Psoas muscle (tissue), 8 donors: ENCODE measurements around the gene SEMA4D. TPM values are rescaled to one million over a fixed set of nuclear protein-coding genes. Genes with fewer than 3 reads are reported as not detected.
A peak's percentile ranks its signal among the peaks of the same experiment; 100 is the strongest.

Experiments
- ATAC-seq, 4 donors: fragments of 200-7000 bp; cut with Tn5 transposase; one replicate each; pipeline ENCODE4 v1.9.1; 2020; ENCODE audit warnings: moderate library complexity in 3 of 4, mild to moderate bottlenecking in 2 of 4
- DNase-seq, 2 donors: peaks; one replicate each; pipeline ENCODE4 v3.0.0-alpha.2; 2020
- H3K27ac ChIP-seq: fragments of 200-600 bp; one replicate; pipeline ENCODE4 v1.8.0; 2022
- H3K27me3 ChIP-seq, 3 donors: fragments of 200-600 bp in 1 of 3; one replicate each; pipeline versions ENCODE4 v1.6.1 to v1.8.0; 2013 to 2022; ENCODE audit warnings: low read length in 2 of 3, mild to moderate bottlenecking in 2 of 3, moderate library complexity in 1 of 3; ENCODE audit not compliant: insufficient read depth in 3 of 3
- H3K36me3 ChIP-seq, 2 donors: fragments of 200-600 bp in 1 of 2; one replicate each; pipeline versions ENCODE4 v1.6.1 to v1.8.0; 2013 to 2022; ENCODE audit warnings: low read depth in 1 of 2, mild to moderate bottlenecking in 1 of 2, moderate library complexity in 1 of 2; ENCODE audit not compliant: insufficient read depth in 1 of 2
- H3K4me1 ChIP-seq: fragments of 200-600 bp; one replicate; pipeline ENCODE4 v1.8.0; 2022
- H3K4me3 ChIP-seq: fragments of 200-600 bp; one replicate; pipeline ENCODE4 v1.8.0; 2022; ENCODE audit warnings: mild to moderate bottlenecking
- H3K9me3 ChIP-seq: fragments of 200-600 bp; one replicate; pipeline ENCODE4 v1.8.0; 2022
- WGBS, 3 donors: extraction: QIAGEN DNeasy Blood & Tissue Kit; methylation state at CpG; one replicate each; pipeline versions ENCODE4 v1.1.6 to v1.1.7; 2013; 5-methylcytosine and 5-hydroxymethylcytosine counted together
- intact Hi-C, 2 donors: fragments of 100-400 bp; cut with DNase I; formaldehyde crosslinking; loops; one replicate each; pipeline versions ENCODE4 v1.11.0 to v1.14.2; 2022
- polyA plus RNA-seq, 3 donors: library from polyadenylated mRNA; stranded (reverse); fragments of 200-250 nt; gene quantifications; one replicate each; pipeline ENCODE4 v1.2.3, GENCODE V29; 2013
- total RNA-seq, 4 donors: library from RNA; stranded (reverse); fragmentation: NEBNext Ultra II Directional in 2 of 4; extraction: Animal tissue kit (Norgen Biotek cat#: 25700) in 2 of 4; gene quantifications; one replicate each; pipeline versions ENCODE4 v1.2.1 to v1.2.4, GENCODE V29; 2021 to 2023
- TF ChIP-seq, protein P1 (sequence below): fragments of 200-600 bp; IDR thresholded peaks from one replicate; pipeline ENCODE4 v1.8.0; 2022; ENCODE audit warnings: antibody characterized with exemption
- donor health status: healthy with polysubstance abuse.
- donor health status: DM: no; HTN: no; CAD: no; lungs with moderate emphysema.
- donor health status: Bipolar disorder and iron deficiency.
- donor health status: healthy.
- donor health status: DM: yes; HTN: yes; CAD: no.
- donor health status: DM: no; HTN: no; CAD: no.
- donor health status: DM: no; HTN: no; CAD: no.
- donor health status: DM: yes; HTN: yes; CAD: no.

SEMA4D gene
- total and polyA plus RNA-seq, 7 donors = 9.3 to 111 (median 32.1) TPM

DNA sequence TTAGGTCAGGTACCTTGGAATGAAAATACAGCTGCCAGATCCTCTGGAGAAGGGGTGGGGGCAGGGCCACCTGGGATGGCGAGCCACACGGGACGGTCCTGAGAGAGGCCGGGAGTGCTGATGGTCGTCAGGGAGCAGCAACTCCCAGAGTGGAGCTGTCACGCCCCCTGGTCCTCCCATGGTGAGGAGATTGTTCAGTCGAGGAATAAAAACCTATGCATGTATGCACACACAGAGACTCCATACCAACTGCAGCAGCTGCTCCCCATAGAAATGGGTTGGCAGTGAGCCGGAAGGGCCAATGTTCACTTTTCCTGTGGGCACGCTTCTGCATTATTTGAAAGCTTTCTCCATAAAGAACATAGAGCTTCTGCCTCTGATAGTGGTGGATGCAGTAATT, 45.2 kb upstream of the SEMA4D start:
- H3K4me1 ChIP-seq = no peaks in the 10 kb centered on the region
- 59 to 74% (median 62%) methylated on average over 9 of the region's 9 CpGs for WGBS, 3 donors
- intact Hi-C loops = loop anchor here (10.0 kb wide), 5 partner anchors 58 to 368 kb away; partner anchors contain the start of gene SHC3 (in 1 of the 2)
- no peak overlapping the region for H3K4me3 ChIP-seq
- no peak overlapping the region for H3K27ac ChIP-seq
- no peaks in the 10 kb centered on the region for H3K9me3 ChIP-seq
- H3K27me3 ChIP-seq = no peaks in the 10 kb centered on the region
- ATAC-seq = no peak
- TF ChIP-seq, protein P1, sequence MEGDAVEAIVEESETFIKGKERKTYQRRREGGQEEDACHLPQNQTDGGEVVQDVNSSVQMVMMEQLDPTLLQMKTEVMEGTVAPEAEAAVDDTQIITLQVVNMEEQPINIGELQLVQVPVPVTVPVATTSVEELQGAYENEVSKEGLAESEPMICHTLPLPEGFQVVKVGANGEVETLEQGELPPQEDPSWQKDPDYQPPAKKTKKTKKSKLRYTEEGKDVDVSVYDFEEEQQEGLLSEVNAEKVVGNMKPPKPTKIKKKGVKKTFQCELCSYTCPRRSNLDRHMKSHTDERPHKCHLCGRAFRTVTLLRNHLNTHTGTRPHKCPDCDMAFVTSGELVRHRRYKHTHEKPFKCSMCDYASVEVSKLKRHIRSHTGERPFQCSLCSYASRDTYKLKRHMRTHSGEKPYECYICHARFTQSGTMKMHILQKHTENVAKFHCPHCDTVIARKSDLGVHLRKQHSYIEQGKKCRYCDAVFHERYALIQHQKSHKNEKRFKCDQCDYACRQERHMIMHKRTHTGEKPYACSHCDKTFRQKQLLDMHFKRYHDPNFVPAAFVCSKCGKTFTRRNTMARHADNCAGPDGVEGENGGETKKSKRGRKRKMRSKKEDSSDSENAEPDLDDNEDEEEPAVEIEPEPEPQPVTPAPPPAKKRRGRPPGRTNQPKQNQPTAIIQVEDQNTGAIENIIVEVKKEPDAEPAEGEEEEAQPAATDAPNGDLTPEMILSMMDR = no peak
- H3K36me3 ChIP-seq = no peaks in the 10 kb centered on the region
- DNase-seq = no peak

DNA sequence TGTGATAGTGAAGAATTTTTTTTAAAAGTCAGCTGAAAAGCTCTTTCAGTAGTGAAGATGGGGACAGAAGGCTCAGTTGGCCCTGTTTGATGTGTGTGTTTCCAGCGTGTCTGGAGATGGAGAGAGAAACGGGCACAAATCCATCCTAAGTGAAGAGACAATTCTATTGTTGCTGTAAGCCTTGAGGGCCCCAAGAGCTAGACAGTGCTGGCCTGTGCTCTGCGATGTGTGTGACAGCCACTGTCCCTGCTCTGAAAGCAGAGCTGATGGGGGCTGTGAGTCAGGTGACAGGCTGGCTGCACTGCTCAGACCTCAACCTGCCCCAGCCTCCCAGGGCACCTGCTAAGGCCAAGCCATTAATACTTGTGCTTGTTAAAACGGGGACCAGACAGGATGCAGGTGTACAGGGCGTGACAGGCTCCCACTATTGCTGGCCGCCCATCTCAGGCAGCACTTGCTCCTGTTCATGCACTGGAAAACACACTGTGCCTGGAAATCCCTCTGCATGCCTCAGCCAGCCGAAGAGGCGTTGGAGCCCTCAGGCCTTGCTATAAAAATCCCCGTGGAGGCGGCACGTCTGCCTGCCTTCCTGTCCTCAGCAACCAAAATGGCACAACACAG, 44.6 kb upstream of the SEMA4D start:
- intact Hi-C loops = loop anchor here (10.0 kb wide), 5 partner anchors 58 to 368 kb away; partner anchors contain the start of gene SHC3 (in 1 of the 2)
- WGBS, 3 donors = 53 to 64% (median 61%) methylated on average over 11 of the region's 11 CpGs

DNA sequence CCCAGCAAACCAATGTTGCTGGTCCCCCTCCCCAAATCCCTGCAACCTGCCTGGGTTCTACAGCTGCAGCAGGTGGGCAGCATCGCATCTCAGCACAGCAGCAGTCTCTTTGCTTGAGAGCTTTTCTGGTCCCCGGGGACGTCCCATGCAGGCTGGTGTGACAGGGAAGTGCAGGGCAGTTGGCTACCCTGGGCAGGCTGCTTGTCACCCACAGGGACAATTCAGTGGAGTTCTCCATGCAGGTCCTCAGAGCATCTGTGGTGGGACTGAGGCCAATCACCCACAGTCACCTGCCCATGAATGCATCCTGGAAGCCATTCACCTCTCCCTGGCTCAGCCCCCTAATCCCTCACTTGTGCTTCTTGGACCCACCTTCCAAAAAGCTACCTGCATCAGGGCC, 43.9 kb upstream of the SEMA4D start:
- Histone ChIP-seq H3K36me3 (no peaks in the 10 kb centered on the region), H3K4me3 (no peak overlapping the region), H3K27ac (no peak overlapping the region), H3K4me1 (no peaks in the 10 kb centered on the region), H3K27me3 (no peaks in the 10 kb centered on the region), H3K9me3 (no peaks in the 10 kb centered on the region)
- 78 to 83% (median 82%) methylated on average over 3 of the region's 3 CpGs for WGBS, 3 donors
- DNase-seq (no peak), ATAC-seq (no peak)
- intact Hi-C loops = loop anchor here (10.0 kb wide), 5 partner anchors 57 to 367 kb away; partner anchors contain the start of gene SHC3 (in 1 of the 2)
- TF ChIP-seq, protein P1 = no peak

More for the DNA sequence above, 44.6 kb upstream of the SEMA4D start:
- no peaks in the 10 kb centered on the region for H3K27me3 ChIP-seq
- H3K36me3 ChIP-seq = no peaks in the 10 kb centered on the region
- TF ChIP-seq, protein P1 = no peak
- H3K9me3 ChIP-seq = no peaks in the 10 kb centered on the region
- no peak overlapping the region for H3K27ac ChIP-seq
- no peak overlapping the region for H3K4me3 ChIP-seq
- no peak for DNase-seq
- no peaks in the 10 kb centered on the region for H3K4me1 ChIP-seq
- peak in 1 of 4 donors; percentile 29 for ATAC-seq

DNA sequence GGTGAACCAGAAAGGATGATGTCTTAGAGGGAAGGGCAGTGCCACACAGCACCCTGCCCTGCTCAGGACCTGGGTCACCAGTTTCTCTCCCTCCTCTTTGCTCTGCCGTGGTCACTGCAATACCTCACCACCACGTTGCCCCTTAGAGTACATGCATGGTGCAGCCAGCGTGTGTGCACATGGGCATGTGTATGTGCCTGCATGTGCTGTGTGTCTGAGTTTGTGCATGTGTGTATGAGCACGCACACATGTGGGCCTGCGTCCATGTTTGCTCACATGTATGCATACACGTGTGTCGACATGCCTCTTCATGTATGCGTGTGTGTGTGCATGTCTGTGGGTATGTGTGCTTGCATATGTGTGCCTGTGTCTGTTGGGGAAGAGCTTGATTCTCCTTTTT, 41.5 kb upstream of the SEMA4D start:
- TF ChIP-seq, protein P1 = no peak
- H3K36me3 ChIP-seq = no peaks in the 10 kb centered on the region
- no peaks in the 10 kb centered on the region for H3K9me3 ChIP-seq
- H3K27ac ChIP-seq = no peak overlapping the region
- H3K4me3 ChIP-seq = no peak overlapping the region
- WGBS, 3 donors = 91 to 97% (median 93%) methylated on average over 8 of the region's 8 CpGs
- no peaks in the 10 kb centered on the region for H3K27me3 ChIP-seq
- DNase-seq (no peak), ATAC-seq (no peak)
- no peaks in the 10 kb centered on the region for H3K4me1 ChIP-seq
- intact Hi-C loops = no loop called here

DNA sequence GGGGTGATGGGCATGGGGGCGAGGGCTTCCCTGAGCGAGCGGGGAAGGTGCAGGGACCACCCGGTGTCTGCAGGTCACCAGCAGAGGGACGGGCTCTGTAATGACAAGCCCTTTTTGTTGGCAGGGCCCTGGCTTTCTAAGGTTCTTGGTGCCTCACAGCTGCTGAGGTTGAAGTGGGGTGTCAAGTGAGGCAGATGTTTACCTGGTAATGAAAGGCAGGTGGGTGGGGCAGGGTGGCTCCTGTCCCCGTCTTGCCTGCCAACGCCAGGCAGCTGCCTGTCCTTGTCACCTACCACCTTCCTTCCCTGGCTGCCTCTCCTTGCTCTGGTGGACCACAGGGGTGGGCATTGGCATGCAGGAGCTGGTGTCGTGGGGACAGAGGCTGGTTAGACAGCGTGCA, 41.0 kb upstream of the SEMA4D start:
- WGBS, 3 donors = 90 to 94% (median 92%) methylated on average over 9 of the region's 9 CpGs
- H3K27me3 ChIP-seq = no peaks in the 10 kb centered on the region
- TF ChIP-seq, protein P1 = no peak
- no peaks in the 10 kb centered on the region for H3K9me3 ChIP-seq
- no peaks in the 10 kb centered on the region for H3K36me3 ChIP-seq
- no peak for DNase-seq
- intact Hi-C loops = no loop called here
- ATAC-seq = no peak
- H3K27ac ChIP-seq = no peak overlapping the region
- no peaks in the 10 kb centered on the region for H3K4me1 ChIP-seq
- H3K4me3 ChIP-seq = no peak overlapping the region
